HL-60 (cell line): ENCODE measurements around the gene MOCS1.

Experiments used
- DNase-seq, 2 experiments: peaks; one replicate each; pipeline ENCODE4 v3.0.0-alpha.2; 2010 to 2020; ENCODE audit warnings: low read depth in 1 of 2, low spot score in 1 of 2
- H3K27ac ChIP-seq: fragments of 250-450 bp; sonication (Bioruptor Pico); replicated peaks from 2 replicates; pipeline ENCODE4 v1.5.1; 2020; ENCODE audit warnings: mild to moderate bottlenecking, moderate library complexity
- H3K27me3 ChIP-seq: fragments of 250-450 bp; sonication (Bioruptor Pico); 2 replicates; pipeline ENCODE4 v1.5.1; 2021; ENCODE audit warnings: mild to moderate bottlenecking, moderate library complexity; ENCODE audit not compliant: insufficient read depth, poor library complexity, severe bottlenecking
- H3K4me3 ChIP-seq: replicated peaks from 2 replicates; pipeline ENCODE4 v1.5.1; 2011; ENCODE audit warnings: mild to moderate bottlenecking, control low read depth, low read length; ENCODE audit not compliant: insufficient read depth
- CTCF ChIP-seq: IDR thresholded peaks from one replicate; pipeline ENCODE4 v1.5.1; 2011; ENCODE audit warnings: low read length, control low read depth, inconsistent platforms; ENCODE audit not compliant: insufficient read depth
- GABPA ChIP-seq: IDR thresholded peaks from 2 replicates; pipeline ENCODE4 v1.6.1; 2012; ENCODE audit warnings: low read depth
- POLR2AphosphoS5 ChIP-seq: IDR thresholded peaks from 2 replicates; pipeline ENCODE4 v1.6.1; 2012; ENCODE audit warnings: low read depth
- SPI1 ChIP-seq: IDR thresholded peaks from 2 replicates; pipeline ENCODE4 v1.6.1; 2012; ENCODE audit warnings: low read depth, mild to moderate bottlenecking, borderline replicate concordance
- TF ChIP-seq, protein P1 (sequence below): IDR thresholded peaks from 2 replicates; pipeline ENCODE4 v1.6.1; 2012; ENCODE audit warnings: low read depth; ENCODE audit not compliant: insufficient replicate concordance

MOCS1 gene

DNA sequence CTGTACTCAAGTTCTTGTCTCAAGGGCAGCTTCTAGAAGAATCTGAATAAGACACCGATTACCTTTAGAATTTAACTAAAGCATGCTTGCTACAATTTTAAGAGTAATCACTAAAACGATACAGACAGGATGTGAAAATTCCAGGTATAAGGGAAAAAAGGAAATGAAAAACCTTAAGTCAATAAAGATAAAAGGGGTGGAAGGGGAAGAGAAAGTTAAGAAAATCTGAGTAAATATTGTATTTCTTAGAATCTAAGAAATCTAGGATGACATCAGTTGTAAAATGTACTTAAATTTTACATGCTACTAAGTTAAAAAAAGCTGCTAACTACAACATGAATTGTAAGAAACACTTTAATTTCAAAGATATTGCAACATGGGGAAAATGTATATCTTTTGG lies 30.3 kb upstream of the MOCS1 start:
- Histone ChIP-seq H3K27ac (no peak overlapping the region), H3K4me3 (no peak overlapping the region), H3K27me3 (no peaks in the 10 kb centered on the region)
- TF ChIP-seq POLR2AphosphoS5: no peak
- TF ChIP-seq, protein P1, sequence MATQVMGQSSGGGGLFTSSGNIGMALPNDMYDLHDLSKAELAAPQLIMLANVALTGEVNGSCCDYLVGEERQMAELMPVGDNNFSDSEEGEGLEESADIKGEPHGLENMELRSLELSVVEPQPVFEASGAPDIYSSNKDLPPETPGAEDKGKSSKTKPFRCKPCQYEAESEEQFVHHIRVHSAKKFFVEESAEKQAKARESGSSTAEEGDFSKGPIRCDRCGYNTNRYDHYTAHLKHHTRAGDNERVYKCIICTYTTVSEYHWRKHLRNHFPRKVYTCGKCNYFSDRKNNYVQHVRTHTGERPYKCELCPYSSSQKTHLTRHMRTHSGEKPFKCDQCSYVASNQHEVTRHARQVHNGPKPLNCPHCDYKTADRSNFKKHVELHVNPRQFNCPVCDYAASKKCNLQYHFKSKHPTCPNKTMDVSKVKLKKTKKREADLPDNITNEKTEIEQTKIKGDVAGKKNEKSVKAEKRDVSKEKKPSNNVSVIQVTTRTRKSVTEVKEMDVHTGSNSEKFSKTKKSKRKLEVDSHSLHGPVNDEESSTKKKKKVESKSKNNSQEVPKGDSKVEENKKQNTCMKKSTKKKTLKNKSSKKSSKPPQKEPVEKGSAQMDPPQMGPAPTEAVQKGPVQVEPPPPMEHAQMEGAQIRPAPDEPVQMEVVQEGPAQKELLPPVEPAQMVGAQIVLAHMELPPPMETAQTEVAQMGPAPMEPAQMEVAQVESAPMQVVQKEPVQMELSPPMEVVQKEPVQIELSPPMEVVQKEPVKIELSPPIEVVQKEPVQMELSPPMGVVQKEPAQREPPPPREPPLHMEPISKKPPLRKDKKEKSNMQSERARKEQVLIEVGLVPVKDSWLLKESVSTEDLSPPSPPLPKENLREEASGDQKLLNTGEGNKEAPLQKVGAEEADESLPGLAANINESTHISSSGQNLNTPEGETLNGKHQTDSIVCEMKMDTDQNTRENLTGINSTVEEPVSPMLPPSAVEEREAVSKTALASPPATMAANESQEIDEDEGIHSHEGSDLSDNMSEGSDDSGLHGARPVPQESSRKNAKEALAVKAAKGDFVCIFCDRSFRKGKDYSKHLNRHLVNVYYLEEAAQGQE: no peak
- TF ChIP-seq SPI1: no peak
- no peak for TF ChIP-seq GABPA
- TF ChIP-seq CTCF: no peak
- DNase-seq: no peak

DNA sequence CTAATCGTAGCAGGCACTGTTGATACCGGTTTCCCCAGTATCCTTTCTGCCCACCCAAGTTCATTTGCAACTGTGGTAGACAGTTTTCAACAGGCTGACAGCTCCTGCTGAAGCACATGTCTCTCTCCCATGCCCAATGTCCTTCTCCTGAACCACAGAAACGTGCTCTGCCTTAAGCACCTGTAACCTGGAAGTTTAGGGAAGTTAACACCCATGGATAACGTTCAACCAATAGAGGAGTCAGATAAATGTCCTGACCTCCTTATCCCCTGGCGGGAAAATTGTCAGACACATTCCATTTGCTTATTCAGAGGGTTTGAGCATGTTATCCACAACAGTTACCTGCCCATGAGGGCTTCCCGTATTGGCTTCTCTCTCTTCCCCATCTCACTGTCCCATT lies 29.8 kb upstream of the MOCS1 start:
- TF ChIP-seq, protein P1: no peak
- no peak for TF ChIP-seq SPI1
- no peak for TF ChIP-seq CTCF
- no peak for TF ChIP-seq GABPA
- TF ChIP-seq POLR2AphosphoS5: no peak
- Histone ChIP-seq H3K27ac (no peak overlapping the region), H3K27me3 (no peaks in the 10 kb centered on the region), H3K4me3 (no peak overlapping the region)
- DNase-seq: no peak

DNA sequence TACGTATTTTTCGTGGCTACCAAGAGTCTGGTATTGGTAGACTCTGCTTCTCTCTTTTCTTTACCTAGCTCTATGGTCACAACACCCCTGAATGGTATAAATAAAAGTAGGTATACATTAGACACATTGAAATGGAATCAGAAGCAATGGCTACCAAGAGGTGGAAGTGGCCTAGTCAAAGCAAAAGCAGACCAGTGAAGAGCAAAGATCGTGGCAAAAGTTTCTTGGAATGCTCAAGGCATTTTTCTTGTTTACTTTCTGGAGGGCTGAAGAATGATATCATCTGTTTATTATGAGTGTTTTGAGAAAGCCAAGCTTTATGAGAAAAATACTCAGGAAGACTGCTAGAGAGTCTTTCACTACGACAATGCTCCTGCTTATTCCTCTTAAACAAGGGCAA lies 28.6 kb upstream of the MOCS1 start:
- no peak for DNase-seq
- H3K27me3 ChIP-seq: no peaks in the 10 kb centered on the region
- no peak overlapping the region for H3K27ac ChIP-seq
- TF ChIP-seq GABPA (no peak), CTCF (no peak), SPI1 (no peak), POLR2AphosphoS5 (no peak)
- TF ChIP-seq, protein P1: no peak
- H3K4me3 ChIP-seq: no peak overlapping the region
